Activated T-cell treated with anti-CD3 and anti-CD28 coated beads for 48 hours (primary cell): ENCODE data around the gene LRRC63.
"Not testable (repeated sequence)": the region's sequence is repeated elsewhere in the genome, so short reads cannot be mapped to it uniquely, and the experiment has no call there.

ENCODE experiments used
- DNase-seq: peaks from one replicate; pipeline ENCODE4 v3.0.0-alpha.2; 2020; ENCODE audit warnings: low read depth

LRRC63 gene

GRCh38 chr13:46211483-46212351 is at the start of gene LRRC63:
Gene LRRC63, plus strand, starts transcription at chr13:46211928. Its CDS starts 1,107 bp downstream, at chr13:46213035.
- DNase-seq, result peak; percentile 82

- DNase-seq, result not testable (repeated sequence)
These were observed 49.0 kb upstream of the LRRC63 start for GRCh38 chr13:46162741-46163140.

- no peak for DNase-seq
These were observed 47.1 kb upstream of the LRRC63 start for GRCh38 chr13:46164661-46165060.

GRCh38 chr13:46165485-46166223 is 46.1 kb upstream of the LRRC63 start:
- no peak for DNase-seq

GRCh38 chr13:46166224-46166584 is 45.5 kb upstream of the LRRC63 start:
- DNase-seq, result no peak

- no peak for DNase-seq
These were observed 44.6 kb upstream of the LRRC63 start for GRCh38 chr13:46166947-46167610.

- DNase-seq, result peak; percentile 46
These were observed 43.4 kb upstream of the LRRC63 start for GRCh38 chr13:46168341-46168740.

- DNase-seq, result no peak
These were observed 42.9 kb upstream of the LRRC63 start for GRCh38 chr13:46168783-46169182.

- DNase-seq, result no peak
These were observed 42.0 kb upstream of the LRRC63 start for GRCh38 chr13:46169758-46170157.

- DNase-seq, result no peak
These were observed 41.5 kb upstream of the LRRC63 start for GRCh38 chr13:46170268-46170667.

- DNase-seq, result no peak
These were observed 41.0 kb upstream of the LRRC63 start for GRCh38 chr13:46170687-46171086.

GRCh38 chr13:46171217-46171616 is 40.5 kb upstream of the LRRC63 start:
- DNase-seq, result no peak

GRCh38 chr13:46171739-46172138 is 40.0 kb upstream of the LRRC63 start:
- DNase-seq, result no peak

GRCh38 chr13:46172531-46172991 is 39.2 kb upstream of the LRRC63 start:
- no peak for DNase-seq

- no peak for DNase-seq
These were observed 38.1 kb upstream of the LRRC63 start for GRCh38 chr13:46173656-46174055.

GRCh38 chr13:46176756-46177155 is 35.0 kb upstream of the LRRC63 start:
- DNase-seq, result no peak

GRCh38 chr13:46178143-46178542 is 33.6 kb upstream of the LRRC63 start:
- no peak for DNase-seq

- no peak for DNase-seq
These were observed 32.9 kb upstream of the LRRC63 start for GRCh38 chr13:46178821-46179220.

GRCh38 chr13:46179491-46179908 is 32.2 kb upstream of the LRRC63 start:
- peak; percentile 58 for DNase-seq

GRCh38 chr13:46179969-46180763 is 31.6 kb upstream of the LRRC63 start:
- no peak for DNase-seq

GRCh38 chr13:46181377-46181839 is 30.3 kb upstream of the LRRC63 start:
- DNase-seq, result no peak
